DMS79 (cell line): ENCODE data around the gene MED12.
"Not testable (repeated sequence)": the region's sequence is repeated elsewhere in the genome, so short reads cannot be mapped to it uniquely, and the experiment has no call there.

Experiments
- DNase-seq: peaks from one replicate; lab custom pipeline; 2025; lab: John Stamatoyannopoulos, UW

Gene MED12

DNA sequence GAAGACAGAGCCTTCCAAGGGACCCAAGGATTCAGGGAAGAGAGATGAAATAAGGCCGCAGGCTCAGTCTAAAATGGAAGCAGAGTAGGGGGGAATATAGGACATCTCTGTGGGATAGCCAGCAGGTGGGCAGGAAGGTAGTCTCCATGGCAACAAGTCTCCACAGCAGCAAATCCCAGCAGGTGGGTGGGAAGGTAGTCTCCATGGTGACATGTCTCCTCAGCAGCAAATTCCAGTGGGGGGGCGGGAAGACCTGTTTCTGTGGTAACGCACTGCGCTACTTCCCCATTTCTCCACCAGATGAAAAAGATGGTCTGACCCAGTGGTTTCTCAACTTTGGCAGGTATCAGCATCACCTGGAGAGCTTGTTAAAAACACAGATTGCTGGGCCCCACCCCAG lies 44.6 kb downstream of the MED12 start:
- no peak for DNase-seq

GRCh38 chrX:71164071-71164470 lies 45.7 kb downstream of the MED12 start:
- DNase-seq, result no peak

GRCh38 chrX:71166461-71166860 lies 48.1 kb downstream of the MED12 start:
- DNase-seq, result no peak

DNA sequence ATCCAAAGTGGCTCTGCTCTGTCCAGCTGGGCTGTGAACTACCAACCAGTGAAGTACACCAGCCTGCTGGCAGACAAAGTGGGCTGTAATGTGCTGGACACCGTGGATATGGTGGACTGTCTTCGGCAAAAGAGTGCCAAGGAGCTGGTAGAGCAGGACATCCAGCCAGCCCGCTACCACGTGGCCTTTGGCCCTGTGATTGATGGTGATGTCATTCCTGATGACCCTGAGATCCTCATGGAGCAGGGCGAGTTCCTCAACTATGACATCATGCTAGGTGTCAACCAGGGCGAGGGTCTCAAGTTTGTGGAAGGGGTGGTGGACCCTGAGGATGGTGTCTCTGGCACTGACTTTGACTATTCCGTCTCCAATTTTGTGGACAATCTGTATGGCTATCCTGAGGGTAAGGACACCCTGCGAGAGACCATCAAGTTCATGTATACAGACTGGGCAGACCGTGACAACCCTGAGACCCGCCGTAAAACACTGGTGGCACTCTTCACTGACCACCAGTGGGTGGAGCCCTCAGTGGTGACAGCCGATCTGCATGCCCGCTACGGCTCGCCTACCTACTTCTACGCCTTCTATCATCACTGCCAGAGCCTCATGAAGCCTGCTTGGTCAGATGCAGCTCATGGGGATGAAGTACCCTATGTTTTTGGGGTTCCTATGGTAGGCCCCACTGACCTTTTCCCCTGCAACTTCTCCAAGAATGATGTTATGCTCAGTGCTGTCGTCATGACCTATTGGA lies 48.8 kb downstream of the MED12 start:
- DNase-seq, result no peak

GRCh38 chrX:71168134-71168533 lies 49.7 kb downstream of the MED12 start:
- DNase-seq, result no peak

DNA sequence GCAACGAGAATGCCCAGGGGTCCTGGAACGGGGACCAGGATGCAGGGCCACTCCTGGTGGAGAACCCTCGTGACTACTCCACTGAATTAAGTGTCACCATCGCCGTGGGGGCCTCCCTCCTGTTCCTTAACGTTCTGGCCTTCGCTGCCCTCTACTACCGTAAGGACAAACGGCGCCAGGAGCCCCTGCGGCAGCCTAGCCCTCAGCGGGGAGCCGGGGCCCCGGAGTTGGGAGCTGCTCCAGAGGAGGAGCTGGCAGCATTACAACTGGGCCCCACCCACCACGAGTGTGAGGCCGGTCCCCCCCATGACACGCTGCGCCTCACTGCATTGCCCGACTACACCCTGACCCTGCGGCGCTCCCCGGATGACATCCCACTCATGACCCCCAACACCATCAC lies 51.2 kb downstream of the MED12 start:
- DNase-seq, result no peak

GRCh38 chrX:71170660-71171059 lies 52.3 kb downstream of the MED12 start:
- DNase-seq, result no peak

- DNase-seq, result no peak
These were observed 52.9 kb downstream of the MED12 start for GRCh38 chrX:71171110-71171801.

DNA sequence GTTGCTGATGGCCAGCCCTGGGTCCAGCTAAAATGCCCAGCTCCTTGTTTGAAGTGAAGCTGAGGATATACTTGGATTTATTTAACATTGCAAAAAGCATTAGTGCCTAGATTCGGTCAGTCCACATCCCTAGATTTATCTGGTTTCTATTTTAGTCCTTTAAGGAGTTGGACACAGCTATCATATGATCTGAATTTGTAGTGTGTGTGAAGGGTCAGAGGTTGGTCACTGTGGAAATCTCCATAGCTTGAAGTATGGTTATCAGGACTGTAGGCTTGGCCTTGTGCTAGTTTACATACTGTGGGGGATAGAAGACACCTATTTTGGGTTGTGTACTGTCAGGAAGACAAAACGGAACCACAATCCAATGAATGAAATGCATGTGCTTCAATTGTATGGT lies 55.0 kb downstream of the MED12 start:
- DNase-seq, result no peak

- no peak for DNase-seq
These were observed 56.4 kb downstream of the MED12 start for GRCh38 chrX:71174795-71175194.

DNA sequence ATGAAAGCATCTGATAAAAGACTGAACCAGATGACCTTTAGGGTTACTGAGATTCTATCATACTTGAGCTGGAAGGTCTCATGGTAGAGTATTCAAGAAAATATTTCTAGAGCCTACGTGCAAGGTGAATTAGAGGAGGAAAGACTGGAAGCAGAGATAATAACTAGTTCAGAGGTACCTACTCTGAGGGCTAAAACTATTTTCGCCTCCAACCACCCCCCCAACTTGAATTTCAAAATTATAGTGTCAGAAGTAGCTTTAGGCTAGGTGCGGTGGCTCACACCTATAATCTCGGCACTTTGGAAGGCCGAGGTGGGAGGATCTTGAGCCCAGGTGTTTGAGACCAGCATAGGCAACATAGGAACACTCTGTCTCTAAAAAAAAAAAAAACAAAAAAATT lies 57.1 kb downstream of the MED12 start:
- no peak for DNase-seq

GRCh38 chrX:71177327-71177726 lies 58.9 kb downstream of the MED12 start:
- no peak for DNase-seq

GRCh38 chrX:71178908-71179307 lies 60.5 kb downstream of the MED12 start:
- DNase-seq, result no peak

GRCh38 chrX:71180579-71181265 lies 62.3 kb downstream of the MED12 start:
- not testable (repeated sequence) for DNase-seq

GRCh38 chrX:71181558-71181909 lies 63.1 kb downstream of the MED12 start:
- no peak for DNase-seq

- DNase-seq, result peak; percentile 89
These were observed 63.8 kb downstream of the MED12 start for GRCh38 chrX:71181910-71182799.

DNA sequence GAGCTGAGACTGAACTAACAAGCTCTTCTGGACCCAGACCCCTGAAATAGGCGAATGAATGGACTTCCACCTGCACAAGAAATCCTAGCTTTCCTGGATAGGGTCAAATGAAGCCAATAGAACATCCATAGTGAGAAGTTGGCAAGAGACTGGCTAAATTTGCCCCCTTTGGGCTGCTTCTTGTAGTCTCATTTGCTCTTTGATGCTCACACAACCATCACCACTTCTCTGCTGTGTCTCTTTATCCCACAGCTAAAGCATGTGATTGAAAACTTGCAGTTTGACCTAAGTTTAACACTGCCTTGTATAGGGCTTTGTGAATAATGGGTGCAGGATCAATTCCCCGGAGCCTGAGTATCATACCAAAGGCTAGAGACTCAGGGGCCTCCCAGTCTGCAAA lies 64.5 kb downstream of the MED12 start:
- no peak for DNase-seq

DNA sequence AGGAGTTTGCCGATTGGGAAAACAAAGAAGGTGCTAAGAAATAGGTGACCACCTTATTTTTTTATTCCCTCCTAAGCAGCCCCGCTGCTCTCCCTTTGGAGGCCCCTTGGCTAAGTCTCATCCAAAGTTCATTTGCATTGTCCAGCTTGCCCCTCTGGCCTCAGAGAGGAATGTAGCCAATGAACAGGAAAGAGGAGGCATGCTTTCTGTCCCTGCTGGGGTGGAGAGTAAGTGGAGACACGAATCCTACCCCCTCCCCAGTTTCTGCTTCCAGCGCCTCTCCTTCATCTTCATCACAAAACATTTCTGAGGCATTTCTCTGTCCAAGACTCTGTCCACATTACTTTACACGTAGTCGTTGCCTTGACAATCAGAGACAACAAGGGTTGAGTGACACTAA lies 64.9 kb downstream of the MED12 start:
- DNase-seq, result no peak

DNA sequence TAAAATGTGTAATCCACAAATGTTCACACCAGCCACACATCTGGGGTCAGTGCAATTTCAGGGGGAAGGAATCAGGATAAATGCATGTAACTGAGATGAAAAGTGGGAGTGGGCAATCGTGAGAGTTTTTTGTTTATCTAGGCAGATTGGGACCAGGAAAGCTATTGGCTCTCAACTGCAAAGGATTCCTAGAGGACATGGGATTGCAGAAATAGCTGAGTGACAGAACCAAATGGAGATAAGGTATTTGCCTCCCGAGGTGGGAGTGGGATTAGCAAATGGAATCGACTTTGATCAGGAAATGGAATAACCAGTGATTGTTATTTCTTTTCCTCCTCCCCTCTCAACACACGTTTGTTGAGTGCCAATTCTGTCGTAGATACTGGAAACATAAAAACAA lies 65.7 kb downstream of the MED12 start:
- DNase-seq, result no peak

- DNase-seq, result no peak
These were observed 66.6 kb downstream of the MED12 start for GRCh38 chrX:71184803-71185495.

GRCh38 chrX:71191248-71191647 lies 72.9 kb downstream of the MED12 start:
- DNase-seq, result no peak
